ENCODE data around the gene GADD45G. TPM values are rescaled to one million over a fixed set of nuclear protein-coding genes. Genes with fewer than 3 reads are reported as not detected.

Gene GADD45G
- polyA plus RNA-seq, 2 of the 4 experiments (the other 2 are of a cell fraction), result 0.15 to 0.16 TPM

DNA sequence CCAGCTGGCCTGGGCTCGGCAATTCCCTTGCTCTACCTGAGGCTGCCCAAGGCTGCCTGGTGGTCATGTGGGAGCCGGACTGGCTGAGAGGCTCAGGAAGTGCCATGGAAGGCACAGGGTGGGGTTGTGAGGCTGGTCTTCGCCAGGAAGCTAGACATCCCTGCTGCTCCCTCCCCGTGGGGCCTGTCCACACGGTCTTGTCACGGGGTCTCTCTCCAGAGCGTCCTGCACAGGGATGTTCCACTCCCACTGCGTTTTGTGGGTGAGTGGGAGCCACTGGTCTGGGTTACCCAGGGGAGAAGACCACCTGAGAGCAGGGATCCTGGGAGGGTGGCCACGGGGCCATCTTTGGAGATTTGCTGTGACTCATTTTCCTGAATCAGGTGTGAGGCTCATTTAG, 11.6 kb downstream of the GADD45G start:
- no peak for ATAC-seq
- H3K9me3 ChIP-seq, result no peaks in the 10 kb centered on the region
- POLR2A ChIA-PET, result no interaction called here
- DNase-seq (ENCODE audit: low read depth in 1 of 2, low spot score in 1 of 2), result no peak
- WGBS (ENCODE audit: missing lambda C conversion rate), result 28% methylated on average over 9 of the region's 9 CpGs
- no peak overlapping the region for H3K4me3 ChIP-seq
- CTCF ChIA-PET, result interaction anchor here (0.6 to 4.2 kb wide), 2 partner anchors 14 kb away, joined by 3 to 19 read pairs; no protein-coding TSS in a partner anchor
- no peak overlapping the region for H3K27ac ChIP-seq
- H3K4me1 ChIP-seq, result no peaks in the 10 kb centered on the region
- TF ChIP-seq KDM1A (IDR thresholded peaks at IDR 0.05; ENCODE audit: low read depth) (no peak), NPAS2 (CRISPR knock-in tag; IDR thresholded peaks at IDR 0.05; ENCODE audit: borderline replicate concordance) (no peak), FOSB (CRISPR knock-in tag; IDR thresholded peaks at IDR 0.05) (no peak), CHD4 (IDR thresholded peaks at IDR 0.05; ENCODE audit: borderline replicate concordance) (no peak), POLR2AphosphoS2 (conservative IDR thresholded peaks at IDR 0.05; ENCODE audit: low read length) (no peak), ZSCAN20 (CRISPR knock-in tag; IDR thresholded peaks at IDR 0.05) (no peak), CEBPB (IDR thresholded peaks at IDR 0.05) (no peak), SREBF2 (IDR thresholded peaks at IDR 0.05) (no peak), CBX2 (IDR thresholded peaks at IDR 0.05; ENCODE audit: borderline replicate concordance, low read depth) (no peak), HEYL (CRISPR knock-in tag; IDR thresholded peaks at IDR 0.05) (no peak), RCOR1 (IDR thresholded peaks at IDR 0.05; ENCODE audit: low read depth, low read length) (no peak)
- TF ChIP-seq, protein P1, sequence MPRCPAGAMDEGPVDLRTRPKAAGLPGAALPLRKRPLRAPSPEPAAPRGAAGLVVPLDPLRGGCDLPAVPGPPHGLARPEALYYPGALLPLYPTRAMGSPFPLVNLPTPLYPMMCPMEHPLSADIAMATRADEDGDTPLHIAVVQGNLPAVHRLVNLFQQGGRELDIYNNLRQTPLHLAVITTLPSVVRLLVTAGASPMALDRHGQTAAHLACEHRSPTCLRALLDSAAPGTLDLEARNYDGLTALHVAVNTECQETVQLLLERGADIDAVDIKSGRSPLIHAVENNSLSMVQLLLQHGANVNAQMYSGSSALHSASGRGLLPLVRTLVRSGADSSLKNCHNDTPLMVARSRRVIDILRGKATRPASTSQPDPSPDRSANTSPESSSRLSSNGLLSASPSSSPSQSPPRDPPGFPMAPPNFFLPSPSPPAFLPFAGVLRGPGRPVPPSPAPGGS (IDR thresholded peaks at IDR 0.05), result no peak
- no peak overlapping the region for H3K4me2 ChIP-seq
- FAIRE-seq, result no peak

- 83% methylated on average over 1 of the region's 2 CpGs for WGBS (ENCODE audit: missing lambda C conversion rate)
- Histone ChIP-seq H3K4me2 (no peak overlapping the region), H3K4me1 (no peaks in the 10 kb centered on the region), H3K4me3 (no peak overlapping the region), H3K27ac (no peak overlapping the region), H3K9me3 (no peaks in the 10 kb centered on the region)
- ChIA-PET CTCF (interaction anchor here (0.6 to 4.2 kb wide), 4 partner anchors 10 to 215 kb away, joined by 3 to 19 read pairs (median 3); no protein-coding TSS in a partner anchor), POLR2A (no interaction called here)
- TF ChIP-seq, protein P2, sequence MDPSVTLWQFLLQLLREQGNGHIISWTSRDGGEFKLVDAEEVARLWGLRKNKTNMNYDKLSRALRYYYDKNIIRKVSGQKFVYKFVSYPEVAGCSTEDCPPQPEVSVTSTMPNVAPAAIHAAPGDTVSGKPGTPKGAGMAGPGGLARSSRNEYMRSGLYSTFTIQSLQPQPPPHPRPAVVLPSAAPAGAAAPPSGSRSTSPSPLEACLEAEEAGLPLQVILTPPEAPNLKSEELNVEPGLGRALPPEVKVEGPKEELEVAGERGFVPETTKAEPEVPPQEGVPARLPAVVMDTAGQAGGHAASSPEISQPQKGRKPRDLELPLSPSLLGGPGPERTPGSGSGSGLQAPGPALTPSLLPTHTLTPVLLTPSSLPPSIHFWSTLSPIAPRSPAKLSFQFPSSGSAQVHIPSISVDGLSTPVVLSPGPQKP (IDR thresholded peaks at IDR 0.05; ENCODE audit: low read depth, low read length), result no peak
- TF ChIP-seq FOXS1 (CRISPR knock-in tag; IDR thresholded peaks at IDR 0.05) (no peak), POLR2AphosphoS2 (conservative IDR thresholded peaks at IDR 0.05; ENCODE audit: low read length) (no peak), GATA3 (IDR thresholded peaks at IDR 0.05; ENCODE audit: borderline replicate concordance) (no peak), HEYL (CRISPR knock-in tag; IDR thresholded peaks at IDR 0.05) (no peak), SREBF2 (IDR thresholded peaks at IDR 0.05) (no peak), E2F6 (IDR thresholded peaks at IDR 0.05; ENCODE audit: borderline replicate concordance, low read depth) (no peak), FOSL2 (IDR thresholded peaks at IDR 0.05) (no peak), FOSL2 (CRISPR knock-in tag; IDR thresholded peaks at IDR 0.05) (no peak), TP53 (CRISPR knock-in tag; IDR thresholded peaks at IDR 0.05) (no peak), ZC3H11A (IDR thresholded peaks at IDR 0.05) (no peak), RFX5 (IDR thresholded peaks at IDR 0.05) (no peak), HOXB13 (CRISPR knock-in tag; IDR thresholded peaks at IDR 0.05; ENCODE audit: low read depth) (no peak), ZNF302 (CRISPR knock-in tag; IDR thresholded peaks at IDR 0.05) (no peak), KDM5A (IDR thresholded peaks at IDR 0.05) (no peak), KDM1A (IDR thresholded peaks at IDR 0.05; ENCODE audit: low read depth) (no peak), TFCP2L1 (CRISPR knock-in tag; IDR thresholded peaks at IDR 0.05) (no peak)
- TF ChIP-seq, protein P3, sequence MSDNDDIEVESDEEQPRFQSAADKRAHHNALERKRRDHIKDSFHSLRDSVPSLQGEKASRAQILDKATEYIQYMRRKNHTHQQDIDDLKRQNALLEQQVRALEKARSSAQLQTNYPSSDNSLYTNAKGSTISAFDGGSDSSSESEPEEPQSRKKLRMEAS (IDR thresholded peaks at IDR 0.05), result no peak
- ATAC-seq, result no peak
- DNase-seq (ENCODE audit: low read depth in 1 of 2, low spot score in 1 of 2), result no peak
- FAIRE-seq, result no peak
Observed at GRCh38 chr9:89617978-89618377, 13.2 kb downstream of the GADD45G start.

All from A549 (cell line).